VCaP (cell line): ENCODE measurements around the gene HS3ST4.

Experiments
- H3K27ac ChIP-seq: fragments of 450-650 bp; 2 replicates; pipeline ENCODE4 v1.5.1; 2017
- TF ChIP-seq, protein P1 (sequence below): fragments of 450-650 bp; conservative IDR thresholded peaks from 2 replicates; pipeline ENCODE4 v1.5.1; 2017; ENCODE audit warnings: mild to moderate bottlenecking, moderate library complexity

Gene HS3ST4

DNA sequence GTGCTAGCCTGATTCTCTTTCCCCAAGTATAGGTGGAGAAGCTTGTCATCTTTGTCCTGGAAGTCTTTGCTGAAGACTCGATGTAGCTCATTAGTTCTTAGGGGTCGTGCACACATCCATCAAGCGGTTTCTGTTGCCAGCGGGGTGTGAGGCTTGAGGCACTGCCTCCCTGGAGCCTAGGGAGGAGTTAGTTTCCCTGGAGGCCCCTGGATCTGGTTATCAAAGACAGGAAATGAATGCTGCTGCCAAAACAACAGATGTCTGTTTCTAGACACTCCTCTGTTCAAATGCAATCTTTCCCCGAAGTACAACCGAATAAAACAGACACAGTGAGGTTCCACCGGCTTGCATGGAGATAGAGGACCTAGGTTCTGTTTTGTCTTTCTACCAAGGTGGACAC is 17.5 kb downstream of the HS3ST4 start:
- TF ChIP-seq, protein P1, sequence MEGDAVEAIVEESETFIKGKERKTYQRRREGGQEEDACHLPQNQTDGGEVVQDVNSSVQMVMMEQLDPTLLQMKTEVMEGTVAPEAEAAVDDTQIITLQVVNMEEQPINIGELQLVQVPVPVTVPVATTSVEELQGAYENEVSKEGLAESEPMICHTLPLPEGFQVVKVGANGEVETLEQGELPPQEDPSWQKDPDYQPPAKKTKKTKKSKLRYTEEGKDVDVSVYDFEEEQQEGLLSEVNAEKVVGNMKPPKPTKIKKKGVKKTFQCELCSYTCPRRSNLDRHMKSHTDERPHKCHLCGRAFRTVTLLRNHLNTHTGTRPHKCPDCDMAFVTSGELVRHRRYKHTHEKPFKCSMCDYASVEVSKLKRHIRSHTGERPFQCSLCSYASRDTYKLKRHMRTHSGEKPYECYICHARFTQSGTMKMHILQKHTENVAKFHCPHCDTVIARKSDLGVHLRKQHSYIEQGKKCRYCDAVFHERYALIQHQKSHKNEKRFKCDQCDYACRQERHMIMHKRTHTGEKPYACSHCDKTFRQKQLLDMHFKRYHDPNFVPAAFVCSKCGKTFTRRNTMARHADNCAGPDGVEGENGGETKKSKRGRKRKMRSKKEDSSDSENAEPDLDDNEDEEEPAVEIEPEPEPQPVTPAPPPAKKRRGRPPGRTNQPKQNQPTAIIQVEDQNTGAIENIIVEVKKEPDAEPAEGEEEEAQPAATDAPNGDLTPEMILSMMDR, result no peak
- no peak overlapping the region for H3K27ac ChIP-seq

DNA sequence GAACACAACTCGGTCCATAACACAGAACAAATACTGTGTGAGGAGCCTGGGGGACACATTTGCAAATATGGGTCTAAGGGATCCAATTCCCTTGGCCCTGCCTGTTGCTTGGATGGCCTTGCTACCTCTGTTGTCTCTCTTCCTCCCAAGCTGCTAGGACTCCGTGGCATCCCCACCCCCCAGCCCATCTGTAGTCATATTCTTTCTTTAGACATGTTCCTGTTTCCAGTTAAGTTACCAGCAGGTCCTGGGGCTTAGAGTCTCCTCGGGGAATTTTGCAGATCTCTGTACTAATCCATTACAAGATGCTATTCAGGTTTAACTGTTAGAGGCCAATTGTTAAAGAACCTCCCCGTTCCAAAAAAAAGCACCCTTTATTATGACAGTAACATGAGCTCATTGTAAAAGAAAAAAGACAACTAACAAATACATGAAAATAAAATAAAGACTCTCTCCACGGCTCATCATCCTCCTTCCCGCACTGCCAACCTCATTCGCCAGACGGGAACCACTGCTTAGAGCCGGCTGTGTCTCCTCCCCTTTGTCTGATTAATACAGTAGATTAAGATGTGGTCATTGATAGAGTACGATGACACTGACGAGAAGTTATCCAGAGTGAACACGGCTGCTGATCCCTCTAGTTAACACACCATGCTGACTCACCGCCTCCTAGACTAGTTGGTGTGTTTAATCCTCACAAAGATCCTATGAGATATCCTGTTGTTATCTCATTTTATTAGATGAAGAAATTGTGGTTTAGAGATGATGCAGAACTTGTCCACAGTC is 22.2 kb downstream of the HS3ST4 start:
- TF ChIP-seq, protein P1, result no peak
- H3K27ac ChIP-seq, result no peak overlapping the region

DNA sequence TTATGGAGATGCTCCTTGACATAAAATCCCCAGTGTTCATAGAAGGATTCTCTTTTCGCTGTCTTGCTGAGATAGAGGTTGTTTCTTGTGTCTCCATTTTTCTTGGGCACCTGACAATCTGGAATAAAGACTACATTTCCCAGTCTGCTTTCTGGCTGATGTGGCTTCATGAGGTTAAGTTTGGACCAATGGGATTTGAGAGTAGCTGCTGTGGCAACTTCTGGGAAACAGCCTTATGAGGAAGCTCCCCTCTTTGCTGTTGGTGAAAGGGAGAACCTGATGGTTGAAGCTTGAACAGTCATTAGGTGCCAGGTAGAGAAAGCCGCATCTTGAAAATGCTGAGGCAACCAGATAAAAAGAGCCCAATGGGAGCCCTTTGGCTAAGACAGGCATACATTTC is 24.4 kb downstream of the HS3ST4 start:
- H3K27ac ChIP-seq, result no peak overlapping the region
- TF ChIP-seq, protein P1, result no peak

DNA sequence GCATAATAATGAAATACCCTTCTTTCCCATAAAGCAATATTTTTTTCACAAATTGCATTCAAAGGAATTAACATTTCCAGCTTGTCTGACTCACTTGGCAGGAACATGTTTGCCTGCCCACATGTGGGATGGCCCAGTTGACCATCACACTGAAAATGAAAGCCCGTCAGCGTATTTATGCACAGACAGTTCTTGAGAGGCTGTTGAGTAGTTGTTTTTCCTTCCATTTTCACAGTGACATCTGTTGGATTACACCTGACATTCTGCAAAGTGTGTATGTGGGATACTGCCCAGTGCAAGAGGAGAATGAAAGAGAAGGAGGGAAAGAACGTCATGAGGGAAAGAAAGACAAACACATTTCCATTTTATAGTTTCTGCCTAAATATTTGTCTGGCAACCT is 29.7 kb downstream of the HS3ST4 start:
- H3K27ac ChIP-seq, result peak overlapping the region; percentile 19
- TF ChIP-seq, protein P1, result no peak

DNA sequence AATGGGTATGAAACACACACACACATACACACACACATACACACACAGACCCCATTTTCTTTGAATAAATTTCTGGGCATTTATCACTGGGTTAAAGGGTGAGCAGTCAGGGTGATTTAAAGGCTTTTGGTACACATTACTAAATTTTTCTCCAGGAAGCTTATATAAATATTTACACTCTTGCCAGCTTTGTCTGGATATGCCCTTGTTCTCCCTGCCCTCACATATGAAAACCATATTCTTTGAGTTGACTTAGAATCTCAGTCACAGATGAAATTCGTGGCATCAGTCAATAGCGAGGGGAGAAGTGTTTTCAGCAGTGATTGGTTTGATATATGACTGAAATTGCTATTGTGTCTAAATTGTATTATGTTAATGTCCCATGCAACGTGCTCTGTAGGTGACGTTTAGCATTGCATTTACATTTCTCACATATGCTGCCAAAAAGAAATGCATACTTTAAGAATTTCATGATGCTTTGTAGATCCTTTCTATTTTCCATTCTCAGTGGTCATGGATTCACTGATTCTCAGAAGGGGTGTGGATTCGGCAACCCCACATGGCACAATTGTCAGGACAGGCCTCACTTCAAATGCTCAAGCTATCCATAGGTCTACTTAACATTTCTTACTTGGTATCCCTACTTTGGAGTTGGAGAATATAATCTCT is 34.8 kb downstream of the HS3ST4 start:
- H3K27ac ChIP-seq, result no peak overlapping the region
- TF ChIP-seq, protein P1, result no peak

DNA sequence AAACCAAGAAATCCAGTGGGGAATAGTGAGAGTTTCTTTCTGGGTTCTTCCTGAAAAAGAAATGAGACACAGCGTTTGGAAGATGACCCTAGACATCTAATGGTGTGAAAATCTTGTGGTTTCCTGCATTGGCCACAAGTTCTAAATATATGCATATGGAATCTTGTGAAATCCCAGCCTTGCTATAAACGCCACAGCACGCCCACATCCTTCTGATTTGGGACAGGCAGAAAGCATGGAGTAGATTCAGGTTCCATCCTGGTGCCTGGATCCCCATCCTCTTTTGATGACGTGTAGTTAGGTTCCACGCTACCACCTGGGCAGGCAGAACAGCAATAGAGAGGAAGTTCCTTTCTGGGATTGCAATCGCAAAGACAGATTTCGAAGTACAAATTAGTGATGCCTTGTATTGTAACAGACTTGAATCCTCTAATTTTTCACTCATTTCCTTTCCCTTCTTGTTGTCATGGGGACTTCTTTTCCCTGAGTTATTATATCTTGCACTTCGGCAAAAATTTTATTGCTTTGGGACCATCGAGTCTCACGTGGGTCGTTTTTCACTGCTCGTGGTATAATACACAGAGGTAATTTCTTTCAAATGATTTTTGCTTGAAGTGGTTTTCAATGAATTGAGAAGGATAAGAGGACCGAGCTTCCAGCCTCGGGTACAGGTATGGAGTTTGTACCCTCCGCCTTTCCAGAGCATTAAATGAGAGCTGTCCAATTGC is 37.6 kb downstream of the HS3ST4 start:
- TF ChIP-seq, protein P1, result no peak
- H3K27ac ChIP-seq, result no peak overlapping the region

DNA sequence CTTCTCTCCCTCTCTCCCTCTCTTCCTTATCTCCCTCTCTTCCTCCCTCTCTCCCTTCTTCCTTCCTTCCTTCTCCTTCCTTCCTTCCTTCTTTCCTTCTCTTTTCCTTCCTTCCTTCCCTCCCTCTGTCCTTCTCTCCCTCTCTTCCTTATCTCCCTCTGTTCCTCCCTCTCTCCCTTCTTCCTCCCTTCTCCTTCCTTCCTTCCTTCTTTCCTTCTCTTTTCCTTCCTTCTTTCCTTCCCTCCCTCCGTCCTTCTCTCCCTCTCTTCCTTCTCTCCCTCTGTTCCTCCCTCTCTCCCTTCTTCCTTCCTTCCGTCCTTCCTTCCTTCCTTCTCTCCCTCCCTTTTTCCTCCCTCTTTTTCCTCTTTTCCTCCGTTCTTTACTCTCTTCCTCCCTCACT is 38.6 kb downstream of the HS3ST4 start:
- TF ChIP-seq, protein P1, result no peak

More for the DNA sequence above, 38.6 kb downstream of the HS3ST4 start:
- no peak overlapping the region for H3K27ac ChIP-seq
